Fibroblast of lung (primary cell): Measurements from ENCODE around the gene MYO18A. TPM values are rescaled to one million over a fixed set of nuclear protein-coding genes. Genes with fewer than 3 reads are reported as not detected.

ENCODE experiments used
- DNase-seq, 2 donors: peaks; one replicate each; pipeline versions ENCODE4 v3.0.0 to v3.0.0-alpha.2; 2010; ENCODE audit warnings: low read depth in 2 of 2
- H2AFZ ChIP-seq: 2 replicates; pipeline ENCODE4 v1.5.1; 2012; ENCODE audit warnings: low read length, control low read depth, inconsistent platforms
- H3K27ac ChIP-seq: 2 replicates; pipeline ENCODE4 v1.5.1; 2011; ENCODE audit warnings: low read length, control low read depth; ENCODE audit not compliant: insufficient read depth
- H3K27me3 ChIP-seq: 2 replicates; pipeline ENCODE4 v1.5.1; 2011; ENCODE audit warnings: mild to moderate bottlenecking, low read length; ENCODE audit not compliant: control insufficient read depth, insufficient read depth
- H3K36me3 ChIP-seq: 2 replicates; pipeline ENCODE4 v1.5.1; 2011; ENCODE audit warnings: low read length; ENCODE audit not compliant: control insufficient read depth, insufficient read depth
- H3K4me1 ChIP-seq: 2 replicates; pipeline ENCODE4 v1.5.1; 2011; ENCODE audit warnings: low read length; ENCODE audit not compliant: control insufficient read depth, insufficient read depth; ENCODE audit errors: extremely low read depth
- H3K4me2 ChIP-seq: 2 replicates; pipeline ENCODE4 v1.5.1; 2011; ENCODE audit warnings: low read length, control low read depth; ENCODE audit not compliant: insufficient read depth; ENCODE audit errors: extremely low read depth
- H3K4me3 ChIP-seq, 4 experiments: fragments of 200-600 bp in 1 of 4; sonication (generic) in 1 of 4; replicated peaks in 1 of 4; 2 replicates each; pipeline ENCODE4 v1.5.1; 2011 to 2016; ENCODE audit warnings: low read length in 4 of 4, low read depth in 3 of 4, mild to moderate bottlenecking in 3 of 4, control low read depth in 2 of 4, inconsistent platforms in 1 of 4, mixed read lengths in 1 of 4; ENCODE audit not compliant: insufficient read depth in 1 of 4; ENCODE audit errors: control extremely low read depth in 1 of 4
- H3K79me2 ChIP-seq: 2 replicates; pipeline ENCODE4 v1.5.1; 2012; ENCODE audit warnings: mild to moderate bottlenecking, low read length, inconsistent platforms; ENCODE audit not compliant: control insufficient read depth, insufficient read depth
- H3K9ac ChIP-seq: 2 replicates; pipeline ENCODE4 v1.5.1; 2011; ENCODE audit warnings: mild to moderate bottlenecking, low read length, control low read depth; ENCODE audit not compliant: insufficient read depth
- H3K9me3 ChIP-seq: 2 replicates; pipeline ENCODE4 v1.5.1; 2012; ENCODE audit warnings: low read depth, low read length; ENCODE audit not compliant: control insufficient read depth, insufficient read depth
- H4K20me1 ChIP-seq: 2 replicates; pipeline ENCODE4 v1.5.1; 2011; ENCODE audit warnings: low read length; ENCODE audit not compliant: control insufficient read depth, insufficient read depth; ENCODE audit errors: extremely low read depth
- EZH2 ChIP-seq: IDR thresholded peaks from 2 replicates; pipeline ENCODE4 v1.5.1; 2012; ENCODE audit warnings: low read length, control low read depth, mild to moderate bottlenecking; ENCODE audit errors: missing control alignments
- polyA plus RNA-seq, 2 donors: library from polyadenylated mRNA; depleted of rRNA in 1 of 2; stranded (reverse) in 1 of 2; unstranded in 1 of 2; fragments of >200 nt; gene quantifications; 2 replicates each; pipeline ENCODE4 v1.2.1, GENCODE V29; 2011 to 2012; ENCODE audit warnings: missing spikeins in 1 of 2
- total RNA-seq: library from RNA; depleted of rRNA; stranded (reverse); fragments of >200 nt; gene quantifications from 2 replicates; pipeline ENCODE4 v1.2.1, GENCODE V29; 2014
- TF ChIP-seq, protein P1 (sequence below), 2 donors: IDR thresholded peaks in 1 of 2; conservative IDR thresholded peaks in 1 of 2; 1 replicate in 1 of 2; 2 replicates in 1 of 2; pipeline ENCODE4 v1.5.1; 2011 to 2012; ENCODE audit warnings: low read length in 2 of 2, control low read depth in 1 of 2, inconsistent platforms in 1 of 2, low read depth in 1 of 2, mild to moderate bottlenecking in 1 of 2

MYO18A gene
- total and polyA plus RNA-seq, 2 donors (not counting 1 experiment from before 2014, with no cell fraction given) = 11.7 to 133 TPM

DNA sequence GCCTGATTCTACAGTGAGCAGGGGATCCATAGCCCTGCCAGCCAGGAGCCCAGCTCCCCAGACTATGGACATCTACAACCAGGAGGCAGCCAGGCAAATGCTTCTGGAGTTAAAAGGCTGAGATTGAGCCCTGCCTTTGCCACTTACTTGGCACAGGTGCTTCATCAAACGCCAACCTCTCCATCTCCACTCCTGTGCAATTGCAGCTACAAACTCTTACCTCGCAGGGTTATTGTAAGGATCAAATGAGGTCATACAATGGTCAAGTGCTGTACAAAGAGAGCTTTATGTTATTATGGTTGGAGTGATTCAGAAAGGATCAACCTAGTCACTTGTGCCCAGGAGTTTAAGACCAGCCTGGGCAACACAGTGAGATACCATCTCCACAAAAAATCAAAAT, 9.8 kb upstream of the MYO18A start:
- Histone ChIP-seq H2AFZ (no peak overlapping the region), H3K4me2 (no peak overlapping the region), H3K27me3 (peaks cover 6% of the 10 kb centered on the region), H3K4me3 (no peak overlapping the region), H3K36me3 (no peaks in the 10 kb centered on the region), H3K27ac (no peak overlapping the region), H3K9me3 (no peaks in the 10 kb centered on the region), H4K20me1 (no peaks in the 10 kb centered on the region), H3K4me1 (no peaks in the 10 kb centered on the region), H3K9ac (no peak overlapping the region), H3K79me2 (no peaks in the 10 kb centered on the region)
- no peak for DNase-seq
- TF ChIP-seq, protein P1, sequence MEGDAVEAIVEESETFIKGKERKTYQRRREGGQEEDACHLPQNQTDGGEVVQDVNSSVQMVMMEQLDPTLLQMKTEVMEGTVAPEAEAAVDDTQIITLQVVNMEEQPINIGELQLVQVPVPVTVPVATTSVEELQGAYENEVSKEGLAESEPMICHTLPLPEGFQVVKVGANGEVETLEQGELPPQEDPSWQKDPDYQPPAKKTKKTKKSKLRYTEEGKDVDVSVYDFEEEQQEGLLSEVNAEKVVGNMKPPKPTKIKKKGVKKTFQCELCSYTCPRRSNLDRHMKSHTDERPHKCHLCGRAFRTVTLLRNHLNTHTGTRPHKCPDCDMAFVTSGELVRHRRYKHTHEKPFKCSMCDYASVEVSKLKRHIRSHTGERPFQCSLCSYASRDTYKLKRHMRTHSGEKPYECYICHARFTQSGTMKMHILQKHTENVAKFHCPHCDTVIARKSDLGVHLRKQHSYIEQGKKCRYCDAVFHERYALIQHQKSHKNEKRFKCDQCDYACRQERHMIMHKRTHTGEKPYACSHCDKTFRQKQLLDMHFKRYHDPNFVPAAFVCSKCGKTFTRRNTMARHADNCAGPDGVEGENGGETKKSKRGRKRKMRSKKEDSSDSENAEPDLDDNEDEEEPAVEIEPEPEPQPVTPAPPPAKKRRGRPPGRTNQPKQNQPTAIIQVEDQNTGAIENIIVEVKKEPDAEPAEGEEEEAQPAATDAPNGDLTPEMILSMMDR (conservative IDR thresholded peaks at IDR 0.05 in 1 of 2, IDR thresholded peaks at IDR 0.05 in 1 of 2; ENCODE audit: low read depth in 1 of 2, low read length in 2 of 2) = no peak
- TF ChIP-seq EZH2 = no peak

DNA sequence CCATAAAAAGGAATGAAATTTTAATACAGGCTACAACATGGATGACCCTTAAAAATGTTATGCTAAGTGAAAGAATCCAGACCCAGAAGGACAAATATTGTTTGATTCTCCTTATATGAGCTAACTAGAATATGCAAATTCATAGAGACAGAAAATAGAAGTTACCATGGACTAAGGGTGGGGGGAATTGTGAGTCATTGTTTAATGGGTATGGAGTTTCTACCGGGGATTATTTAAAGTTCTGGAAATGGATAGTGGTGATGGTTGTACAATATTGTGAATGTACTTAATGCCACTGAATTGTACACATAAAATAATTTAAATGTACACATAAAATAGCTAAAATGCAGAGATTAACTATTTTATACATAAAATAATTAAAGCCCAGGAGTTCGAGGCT, 9.2 kb upstream of the MYO18A start:
- DNase-seq = no peak
- Histone ChIP-seq H3K36me3 (no peaks in the 10 kb centered on the region), H3K9ac (no peak overlapping the region), H3K79me2 (no peaks in the 10 kb centered on the region), H3K27ac (no peak overlapping the region), H3K9me3 (no peaks in the 10 kb centered on the region), H3K4me2 (no peak overlapping the region), H3K27me3 (peaks cover 6% of the 10 kb centered on the region), H2AFZ (no peak overlapping the region), H3K4me1 (no peaks in the 10 kb centered on the region), H4K20me1 (no peaks in the 10 kb centered on the region), H3K4me3 (no peak overlapping the region)
- no peak for TF ChIP-seq EZH2
- TF ChIP-seq, protein P1 (conservative IDR thresholded peaks at IDR 0.05 in 1 of 2, IDR thresholded peaks at IDR 0.05 in 1 of 2; ENCODE audit: low read depth in 1 of 2, low read length in 2 of 2) = no peak

DNA sequence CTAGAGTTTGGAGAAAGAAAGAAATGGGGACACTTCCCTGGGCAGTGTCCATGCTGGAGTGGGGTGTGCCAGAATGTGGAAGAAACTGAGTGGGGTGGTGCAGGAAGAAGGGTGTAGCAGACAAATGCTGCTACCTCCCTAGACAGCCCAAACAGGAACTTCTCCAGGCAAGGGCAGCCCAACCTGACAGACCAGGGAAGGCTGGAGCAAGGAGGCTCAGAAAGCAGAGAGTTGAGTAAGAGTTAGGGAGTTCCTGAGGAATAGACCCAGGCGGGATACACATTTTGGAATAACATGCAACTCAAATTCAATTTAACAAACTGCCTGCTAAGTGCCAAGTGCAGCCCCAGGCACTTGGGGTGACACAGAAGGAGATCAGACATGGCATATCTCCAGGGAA, 1.0 kb upstream of the MYO18A start:
- Histone ChIP-seq H3K4me3 (no peak overlapping the region), H3K36me3 (no peaks in the 10 kb centered on the region), H3K4me1 (peaks cover 13% of the 10 kb centered on the region), H2AFZ (no peak overlapping the region), H3K9me3 (no peaks in the 10 kb centered on the region), H3K27ac (no peak overlapping the region), H3K79me2 (no peaks in the 10 kb centered on the region), H3K9ac (no peak overlapping the region), H3K4me2 (no peak overlapping the region), H4K20me1 (no peaks in the 10 kb centered on the region), H3K27me3 (no peaks in the 10 kb centered on the region)
- TF ChIP-seq, protein P1 (conservative IDR thresholded peaks at IDR 0.05 in 1 of 2, IDR thresholded peaks at IDR 0.05 in 1 of 2; ENCODE audit: low read depth in 1 of 2, low read length in 2 of 2) = no peak
- no peak for TF ChIP-seq EZH2
- no peak for DNase-seq
